ENCODE results near the gene GRM4.
"Not testable (repeated sequence)": the region's sequence is repeated elsewhere in the genome, so short reads cannot be mapped to it uniquely, and the experiment has no call there.

The GRM4 gene

GRCh38 chr6:34146021-34146782, at the start of gene GRM4:
Gene GRM4 (minus strand): TSS chr6:34146087. CDS start chr6:34133496, 12,591 bp downstream.
- no peak for DNase-seq

- no peak for DNase-seq
Measured at GRCh38 chr6:34194772-34195171, 48.9 kb upstream of the GRM4 start.

- no peak for DNase-seq
Measured at GRCh38 chr6:34190504-34191122, 44.7 kb upstream of the GRM4 start.

- peak; percentile 50 for DNase-seq
Measured at GRCh38 chr6:34189806-34190503, 44.1 kb upstream of the GRM4 start.

GRCh38 chr6:34184726-34185125, 38.8 kb upstream of the GRM4 start:
- DNase-seq = not testable (repeated sequence)

- DNase-seq = peak; percentile 46
Measured at GRCh38 chr6:34182751-34183531, 37.1 kb upstream of the GRM4 start.

- no peak for DNase-seq
Measured at GRCh38 chr6:34181908-34182307, 36.0 kb upstream of the GRM4 start.

GRCh38 chr6:34179106-34179720, 33.3 kb upstream of the GRM4 start:
- DNase-seq = no peak

- DNase-seq = no peak
Measured at GRCh38 chr6:34178357-34179105, 32.6 kb upstream of the GRM4 start.

GRCh38 chr6:34177181-34177591, 31.3 kb upstream of the GRM4 start:
- DNase-seq = no peak

- DNase-seq = no peak
Measured at GRCh38 chr6:34176261-34177031, 30.6 kb upstream of the GRM4 start.

GRCh38 chr6:34174846-34175399, 29.0 kb upstream of the GRM4 start:
- DNase-seq = no peak

- DNase-seq = no peak
Measured at GRCh38 chr6:34172961-34173775, 27.3 kb upstream of the GRM4 start.

- no peak for DNase-seq
Measured at GRCh38 chr6:34170346-34170745, 24.5 kb upstream of the GRM4 start.

GRCh38 chr6:34169897-34170296, 24.0 kb upstream of the GRM4 start:
- DNase-seq = no peak

GRCh38 chr6:34161857-34162515, 16.1 kb upstream of the GRM4 start:
- DNase-seq = no peak

GRCh38 chr6:34159844-34160243, 14.0 kb upstream of the GRM4 start:
- no peak for DNase-seq

- no peak for DNase-seq
Measured at GRCh38 chr6:34158876-34159275, 13.0 kb upstream of the GRM4 start.

- no peak for DNase-seq
Measured at GRCh38 chr6:34157851-34158250, 12.0 kb upstream of the GRM4 start.
